NCI-H345 treated with DMSO at 0.1 percent for 48 hours (cell line): ENCODE measurements around the gene COL19A1.

ENCODE experiments used
- DNase-seq: peaks from one replicate; lab custom pipeline; 2025; ENCODE audit not compliant: unreplicated experiment; lab: John Stamatoyannopoulos, UW

Gene COL19A1

GRCh38 chr6:70051197-70052124 lies 185.1 kb downstream of the COL19A1 start:
- no peak for DNase-seq

- DNase-seq: no peak
Measured at GRCh38 chr6:70059039-70059719, 192.8 kb downstream of the COL19A1 start.

- no peak for DNase-seq
Measured at GRCh38 chr6:70060680-70061079, 194.3 kb downstream of the COL19A1 start.

GRCh38 chr6:70061546-70061945 lies 195.2 kb downstream of the COL19A1 start:
- DNase-seq: no peak

- no peak for DNase-seq
Measured at GRCh38 chr6:70062010-70062409, 195.7 kb downstream of the COL19A1 start.

- DNase-seq: no peak
Measured at GRCh38 chr6:70072540-70073179, 206.3 kb downstream of the COL19A1 start.

GRCh38 chr6:70073637-70074036 lies 207.3 kb downstream of the COL19A1 start:
- no peak for DNase-seq

GRCh38 chr6:70079241-70079640 lies 212.9 kb downstream of the COL19A1 start:
- no peak for DNase-seq

GRCh38 chr6:70080443-70081070 lies 214.2 kb downstream of the COL19A1 start:
- no peak for DNase-seq

- DNase-seq: no peak
Measured at GRCh38 chr6:70082830-70083229, 216.5 kb downstream of the COL19A1 start.

GRCh38 chr6:70086806-70087205 lies 220.4 kb downstream of the COL19A1 start:
- no peak for DNase-seq

- no peak for DNase-seq
Measured at GRCh38 chr6:70094156-70094555, 227.8 kb downstream of the COL19A1 start.

- DNase-seq: no peak
Measured at GRCh38 chr6:70099732-70100131, 233.4 kb downstream of the COL19A1 start.

GRCh38 chr6:70103798-70104197 lies 237.4 kb downstream of the COL19A1 start:
- DNase-seq: no peak

- peak; percentile 45 for DNase-seq
Measured at GRCh38 chr6:70107852-70108629, 241.7 kb downstream of the COL19A1 start.

- DNase-seq: no peak
Measured at GRCh38 chr6:70110126-70111022, 244.0 kb downstream of the COL19A1 start.

- no peak for DNase-seq
Measured at GRCh38 chr6:70111737-70112136, 245.4 kb downstream of the COL19A1 start.

- no peak for DNase-seq
Measured at GRCh38 chr6:70112716-70113115, 246.4 kb downstream of the COL19A1 start.

GRCh38 chr6:70113171-70113570 lies 246.8 kb downstream of the COL19A1 start:
- DNase-seq: no peak
